ENCODE measurements around the gene OR2C1.

DNA sequence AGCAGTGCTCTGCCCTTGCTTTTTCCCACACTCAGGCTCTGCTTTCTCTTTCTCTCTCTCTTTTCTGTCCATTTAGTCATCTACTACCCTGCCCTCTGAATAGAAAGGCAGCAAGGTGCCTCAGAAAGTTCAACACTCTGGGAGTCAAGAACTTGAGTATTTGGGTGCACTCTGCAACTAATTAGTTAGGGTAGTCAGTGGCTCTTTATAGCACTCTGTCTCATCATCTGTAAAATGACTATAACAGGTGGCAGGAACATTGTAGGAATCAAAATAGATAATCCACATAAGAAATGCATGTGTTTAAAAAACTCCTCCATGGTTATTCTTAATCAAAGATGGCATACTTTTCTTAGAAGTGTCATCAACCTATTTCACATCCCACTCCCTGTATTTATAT lies 7.2 kb downstream of the OR2C1 start:
- no peak for TF ChIP-seq POLR2A (IDR thresholded peaks at IDR 0.05)
- no peak for TF ChIP-seq CTCF (IDR thresholded peaks at IDR 0.05)

Data from transverse colon (tissue), 3 donors.